Neutrophil (primary cell): ENCODE measurements around the gene CCDC102A.
"Not testable (repeated sequence)": the region's sequence is repeated elsewhere in the genome, so short reads cannot be mapped to it uniquely, and the experiment has no call there.

Experiments
- H3K27ac ChIP-seq: fragments of 200-600 bp; sonication (generic); 2 replicates; pipeline ENCODE4 v1.5.1; 2016; ENCODE audit warnings: mild to moderate bottlenecking, moderate library complexity
- H3K27me3 ChIP-seq: fragments of 200-600 bp; sonication (generic); 2 replicates; pipeline ENCODE4 v1.6.0; 2016; ENCODE audit warnings: mild to moderate bottlenecking
- H3K36me3 ChIP-seq: fragments of 200-600 bp; sonication (generic); 2 replicates; pipeline ENCODE4 v1.5.1; 2017
- H3K4me1 ChIP-seq, 2 experiments: fragments of 200-600 bp in 1 of 2; sonication (generic) in 1 of 2; 1 replicate in 1 of 2; 2 replicates in 1 of 2; pipeline versions ENCODE4 v1.5.1 to v1.6.1; 2013 to 2016; ENCODE audit warnings: low read depth in 1 of 2, low read length in 1 of 2, mild to moderate bottlenecking in 1 of 2, moderate library complexity in 1 of 2; ENCODE audit not compliant: control insufficient read depth in 1 of 2, insufficient read depth in 1 of 2
- H3K4me3 ChIP-seq, 2 experiments: fragments of 200-600 bp in 1 of 2; sonication (generic) in 1 of 2; 1 replicate in 1 of 2; 2 replicates in 1 of 2; pipeline ENCODE4 v1.5.1; 2013 to 2016; ENCODE audit warnings: low read depth in 1 of 2, low read length in 1 of 2, mild to moderate bottlenecking in 1 of 2, moderate library complexity in 1 of 2
- H3K9me3 ChIP-seq: fragments of 200-600 bp; sonication (generic); 2 replicates; pipeline ENCODE4 v1.5.1; 2016
- CTCF ChIP-seq: fragments of 200-600 bp; sonication (generic); IDR thresholded peaks from 2 replicates; pipeline ENCODE4 v1.5.1; 2016; ENCODE audit warnings: antibody characterized with exemption

Gene CCDC102A

DNA sequence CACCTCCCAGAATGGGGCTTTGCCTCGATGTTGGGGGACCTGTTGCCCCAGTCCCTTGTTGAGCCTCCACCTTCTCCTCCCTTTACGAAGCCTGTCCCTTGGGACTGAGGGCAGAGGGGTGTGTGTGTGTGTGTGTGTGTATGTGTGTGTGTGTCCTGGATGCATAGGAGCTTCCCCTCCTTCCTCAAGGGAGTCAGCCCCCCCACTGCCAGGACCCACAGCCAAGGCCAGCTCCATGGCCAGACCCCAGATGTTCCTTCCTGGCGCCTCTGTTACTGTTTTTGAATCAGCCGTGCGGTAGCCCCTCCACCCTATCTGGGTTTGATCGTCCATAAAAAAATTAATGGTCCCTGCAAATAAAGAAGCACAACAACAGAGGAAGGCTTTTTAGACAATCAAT is 32.4 kb downstream of the CCDC102A start:
- no peak overlapping the region for H3K4me3 ChIP-seq
- no peak for TF ChIP-seq CTCF
- H3K27me3 ChIP-seq, result no peaks in the 10 kb centered on the region
- H3K9me3 ChIP-seq, result no peaks in the 10 kb centered on the region
- no peaks in the 10 kb centered on the region for H3K36me3 ChIP-seq
- no peak overlapping the region for H3K27ac ChIP-seq
- no peaks in the 10 kb centered on the region for H3K4me1 ChIP-seq

GRCh38 chr16:57503366-57503765 is 33.0 kb downstream of the CCDC102A start:
- Histone ChIP-seq H3K27ac (no peak overlapping the region), H3K4me1 (no peaks in the 10 kb centered on the region), H3K27me3 (no peaks in the 10 kb centered on the region), H3K9me3 (no peaks in the 10 kb centered on the region), H3K4me3 (no peak overlapping the region), H3K36me3 (no peaks in the 10 kb centered on the region)
- no peak for TF ChIP-seq CTCF

DNA sequence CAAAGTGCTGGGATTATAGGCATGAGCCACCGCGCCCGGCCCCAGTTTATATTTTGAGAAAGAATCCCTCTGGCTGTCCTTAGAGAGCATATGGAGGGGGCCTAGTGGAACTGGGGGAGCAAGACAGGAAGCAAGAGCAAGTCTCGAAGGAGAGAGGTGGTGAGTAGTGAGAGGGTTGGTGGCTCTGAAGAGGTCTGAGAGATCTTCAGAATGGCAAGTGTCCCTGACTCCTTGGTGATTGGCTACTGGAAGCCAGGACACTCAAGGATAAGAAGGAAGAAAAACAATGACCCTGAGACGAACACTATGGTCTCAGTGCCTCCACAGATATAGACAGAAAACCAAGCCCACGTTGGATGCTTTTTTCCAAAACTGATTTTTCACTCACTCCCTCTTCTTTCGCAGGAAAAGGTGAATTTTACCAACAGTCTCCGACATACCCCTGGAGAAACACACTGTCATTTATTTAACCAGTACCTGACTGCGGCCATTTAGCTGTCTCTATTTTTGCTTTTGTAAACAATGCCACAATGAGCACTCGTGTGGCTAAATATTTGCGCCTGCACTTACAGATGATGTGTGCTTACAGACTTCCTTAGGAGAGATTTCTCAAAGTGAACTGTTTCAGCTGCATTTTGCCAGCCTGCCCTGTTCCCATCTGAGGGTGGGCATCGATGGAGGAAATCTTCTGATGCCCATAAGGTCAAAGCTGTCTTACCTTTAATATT is 34.2 kb downstream of the CCDC102A start:
- Histone ChIP-seq H3K9me3 (no peaks in the 10 kb centered on the region), H3K36me3 (no peaks in the 10 kb centered on the region), H3K4me1 (no peaks in the 10 kb centered on the region), H3K4me3 (no peak overlapping the region), H3K27ac (no peak overlapping the region), H3K27me3 (no peaks in the 10 kb centered on the region)
- TF ChIP-seq CTCF, result no peak

DNA sequence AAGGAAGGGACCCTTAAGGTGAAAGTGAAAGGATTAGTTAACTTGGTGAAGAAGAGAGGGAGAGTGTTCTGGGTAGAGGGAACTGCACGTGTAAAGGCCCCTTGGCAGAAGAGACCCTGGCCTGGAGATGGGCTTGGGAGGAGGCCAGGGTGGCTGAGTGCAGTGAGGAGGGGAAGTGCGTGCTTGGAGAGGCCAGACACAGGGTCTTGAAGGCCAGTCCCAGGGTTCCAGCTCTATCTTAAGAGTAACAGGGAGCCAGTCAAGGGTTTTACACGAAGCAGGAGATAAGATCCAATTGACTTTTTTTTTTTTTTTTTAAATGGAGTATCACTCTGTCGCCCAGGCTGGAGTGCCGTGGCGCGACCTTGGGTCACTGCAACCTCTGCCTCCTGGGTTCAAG is 34.9 kb downstream of the CCDC102A start:
- H3K27ac ChIP-seq, result no peak overlapping the region
- no peaks in the 10 kb centered on the region for H3K36me3 ChIP-seq
- no peak overlapping the region for H3K4me3 ChIP-seq
- no peak for TF ChIP-seq CTCF
- H3K4me1 ChIP-seq, result no peaks in the 10 kb centered on the region
- H3K27me3 ChIP-seq, result no peaks in the 10 kb centered on the region
- no peaks in the 10 kb centered on the region for H3K9me3 ChIP-seq

- Histone ChIP-seq H3K27ac (no peak overlapping the region), H3K9me3 (no peaks in the 10 kb centered on the region), H3K4me3 (no peak overlapping the region), H3K27me3 (no peaks in the 10 kb centered on the region), H3K36me3 (no peaks in the 10 kb centered on the region), H3K4me1 (no peaks in the 10 kb centered on the region)
- TF ChIP-seq CTCF, result no peak
These were observed 35.7 kb downstream of the CCDC102A start for GRCh38 chr16:57500578-57501111.

- not testable (repeated sequence) for H3K36me3 ChIP-seq, H3K4me1 ChIP-seq, H3K4me3 ChIP-seq, H3K9me3 ChIP-seq, H3K27me3 ChIP-seq, H3K27ac ChIP-seq
These were observed 36.4 kb downstream of the CCDC102A start for GRCh38 chr16:57499941-57500340.
